Stimulated activated CD4-positive, alpha-beta T cell treated with anti-CD3 and anti-CD28 coated beads, TNF-alpha, amount 100 ng/mL, for 24 hours (primary cell): ENCODE measurements around the gene CALML3.

Experiments used
- DNase-seq, 3 experiments: peaks; one replicate each; pipeline ENCODE4 v3.0.0-alpha.2; 2020; ENCODE audit warnings: low read depth in 3 of 3

Gene CALML3

GRCh38 chr10:5525561-5526341 lies 990 bp downstream of the CALML3 start:
- DNase-seq, result no peak

DNA sequence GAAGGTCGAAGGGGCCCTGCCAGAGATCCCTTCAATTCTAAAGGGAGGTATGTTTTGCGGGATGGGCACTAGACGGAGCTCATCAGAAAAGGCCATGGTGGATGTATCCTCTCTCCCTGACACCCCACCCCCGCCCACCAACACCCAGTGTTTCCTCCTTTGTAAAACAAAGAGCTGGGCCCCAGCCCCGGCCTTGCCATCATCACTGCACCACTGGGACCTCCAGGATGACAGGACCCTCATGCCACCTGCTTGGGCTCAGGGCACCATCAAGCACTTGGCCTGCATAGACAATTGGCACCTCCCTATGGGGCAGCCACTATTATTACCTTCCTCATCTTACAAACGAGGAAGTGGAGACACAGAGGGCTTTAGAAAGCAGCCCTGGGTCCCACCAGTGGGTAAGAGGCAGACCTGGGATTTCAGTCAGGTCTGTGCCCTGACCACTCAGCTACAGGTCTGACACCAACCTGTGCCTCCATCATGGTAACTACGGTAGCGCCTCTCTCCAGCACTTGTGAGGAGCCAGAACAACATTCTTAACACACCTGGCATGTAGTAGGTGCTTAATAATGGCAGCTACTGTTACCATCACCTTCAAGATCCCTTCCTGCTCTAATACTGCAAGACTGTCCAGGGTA lies 2.0 kb downstream of the CALML3 start:
- DNase-seq, result no peak

- DNase-seq, result no peak
Measured at GRCh38 chr10:5527332-5528200, 2.8 kb downstream of the CALML3 start.

GRCh38 chr10:5528989-5529701 lies 4.4 kb downstream of the CALML3 start:
- no peak for DNase-seq

GRCh38 chr10:5529702-5530411 lies 5.1 kb downstream of the CALML3 start:
- no peak for DNase-seq

GRCh38 chr10:5530412-5530806 lies 5.6 kb downstream of the CALML3 start:
- no peak for DNase-seq

- DNase-seq, result no peak
Measured at GRCh38 chr10:5530846-5531557, 6.2 kb downstream of the CALML3 start.

DNA sequence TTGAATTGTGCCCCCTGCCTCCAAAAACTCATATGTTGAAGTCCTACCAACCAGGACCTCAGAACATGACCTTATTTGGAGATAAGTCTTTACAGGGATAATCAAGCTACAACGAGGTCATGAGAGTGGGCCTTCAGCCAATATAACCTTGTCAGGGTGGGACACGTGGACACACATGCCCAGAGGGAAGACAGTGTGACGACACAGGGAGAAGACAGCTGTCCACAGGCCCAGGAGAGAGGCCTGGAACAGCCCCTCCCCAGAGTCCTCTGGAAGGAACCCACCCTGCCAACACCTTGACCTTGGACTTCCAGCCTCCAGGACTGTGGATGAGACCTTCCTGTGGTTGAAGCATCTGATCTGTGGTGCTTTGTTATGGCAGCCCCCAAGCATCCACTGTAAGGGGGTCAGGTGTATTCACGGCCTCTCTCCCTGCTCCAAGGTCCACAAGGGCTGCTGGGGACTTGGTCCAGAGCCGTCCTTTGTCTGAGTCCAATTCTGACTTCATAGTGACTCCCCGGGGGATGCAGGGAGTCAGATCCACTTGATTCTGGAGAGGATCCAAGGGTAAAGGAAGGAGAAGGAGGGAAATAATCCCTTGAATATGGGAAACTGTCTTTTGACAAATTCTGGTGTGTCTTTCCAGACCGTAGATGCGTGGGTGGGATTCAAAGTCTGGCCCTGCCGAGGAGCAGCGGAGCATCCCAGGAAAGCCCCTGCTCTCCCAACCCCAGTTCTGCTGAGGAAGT lies 7.0 kb downstream of the CALML3 start:
- DNase-seq, result no peak

DNA sequence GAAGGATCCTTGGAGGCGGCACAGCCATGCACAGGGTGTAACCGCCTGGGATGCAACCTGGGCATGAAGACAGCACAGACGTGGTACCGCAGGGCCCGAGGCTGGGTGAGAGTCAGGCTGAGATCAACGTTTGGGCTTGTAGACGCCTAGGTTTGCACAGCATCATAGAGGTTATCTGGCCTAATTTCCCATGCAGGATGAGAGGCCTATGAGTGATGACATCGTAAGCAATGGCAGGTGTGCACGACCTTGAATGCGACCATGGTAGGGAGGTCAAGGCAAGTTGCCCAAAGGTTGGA lies 7.5 kb downstream of the CALML3 start:
- no peak for DNase-seq

DNA sequence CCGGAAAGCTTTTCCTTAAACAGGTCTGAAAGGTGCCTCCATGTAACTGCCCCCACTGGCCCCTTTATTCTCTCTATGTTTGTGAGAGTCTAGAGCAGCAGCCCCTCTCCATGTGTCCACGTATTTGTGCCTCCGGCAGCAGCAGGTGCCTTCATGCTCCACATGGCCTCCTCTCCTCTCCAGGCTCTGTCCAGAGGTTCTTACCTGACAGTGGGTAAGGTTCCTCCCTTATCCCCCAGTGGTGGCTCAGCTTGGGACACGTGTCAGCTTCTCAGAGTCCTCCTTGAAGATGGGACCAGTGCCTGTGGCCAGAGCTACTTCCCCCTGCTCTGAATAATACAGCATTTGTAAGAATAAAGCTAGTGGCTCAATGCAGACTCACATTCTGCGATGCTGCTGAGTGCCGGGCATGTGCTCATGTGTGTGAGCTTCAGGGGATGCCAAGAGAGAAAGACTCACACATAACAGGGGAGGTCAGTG lies 7.9 kb downstream of the CALML3 start:
- no peak for DNase-seq

GRCh38 chr10:5533098-5533731 lies 8.5 kb downstream of the CALML3 start:
- DNase-seq, result no peak

DNA sequence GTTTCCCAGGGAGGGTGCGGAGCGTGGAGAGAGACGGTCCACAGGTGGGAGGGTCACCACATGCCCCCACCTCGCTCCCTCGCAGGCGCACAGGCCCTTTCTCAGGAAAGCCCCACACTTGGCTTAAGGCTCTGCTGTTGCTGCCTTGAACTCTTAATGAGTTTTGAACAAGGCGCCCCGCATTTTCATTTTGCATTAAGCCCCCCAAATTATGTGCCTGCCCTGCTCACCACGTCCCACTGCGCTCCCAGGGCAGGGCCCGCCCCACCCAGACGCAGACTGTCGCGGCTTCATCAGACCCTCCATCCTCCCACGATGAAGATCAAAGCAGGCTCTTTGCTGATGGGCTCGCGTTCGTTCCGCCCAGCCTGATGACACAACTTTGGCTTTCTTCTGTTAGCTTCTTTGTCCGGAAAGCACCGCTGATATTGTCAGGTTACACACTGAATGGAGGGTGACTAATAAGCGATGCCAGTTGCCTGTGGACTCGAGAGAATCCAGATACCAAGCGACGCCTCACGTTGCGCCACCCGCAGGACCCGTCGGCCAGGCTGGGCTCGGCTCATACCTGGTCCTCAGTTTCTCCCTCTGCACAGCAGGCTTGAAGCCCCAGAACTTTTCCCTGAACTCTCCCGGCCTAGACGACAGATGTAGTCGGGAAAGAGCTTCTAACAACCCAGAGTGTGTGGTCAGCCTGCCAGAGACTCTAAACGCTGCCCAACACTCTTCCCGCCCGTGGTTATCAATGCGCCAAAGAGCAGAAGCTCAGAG lies 9.5 kb downstream of the CALML3 start:
- DNase-seq, result no peak

DNA sequence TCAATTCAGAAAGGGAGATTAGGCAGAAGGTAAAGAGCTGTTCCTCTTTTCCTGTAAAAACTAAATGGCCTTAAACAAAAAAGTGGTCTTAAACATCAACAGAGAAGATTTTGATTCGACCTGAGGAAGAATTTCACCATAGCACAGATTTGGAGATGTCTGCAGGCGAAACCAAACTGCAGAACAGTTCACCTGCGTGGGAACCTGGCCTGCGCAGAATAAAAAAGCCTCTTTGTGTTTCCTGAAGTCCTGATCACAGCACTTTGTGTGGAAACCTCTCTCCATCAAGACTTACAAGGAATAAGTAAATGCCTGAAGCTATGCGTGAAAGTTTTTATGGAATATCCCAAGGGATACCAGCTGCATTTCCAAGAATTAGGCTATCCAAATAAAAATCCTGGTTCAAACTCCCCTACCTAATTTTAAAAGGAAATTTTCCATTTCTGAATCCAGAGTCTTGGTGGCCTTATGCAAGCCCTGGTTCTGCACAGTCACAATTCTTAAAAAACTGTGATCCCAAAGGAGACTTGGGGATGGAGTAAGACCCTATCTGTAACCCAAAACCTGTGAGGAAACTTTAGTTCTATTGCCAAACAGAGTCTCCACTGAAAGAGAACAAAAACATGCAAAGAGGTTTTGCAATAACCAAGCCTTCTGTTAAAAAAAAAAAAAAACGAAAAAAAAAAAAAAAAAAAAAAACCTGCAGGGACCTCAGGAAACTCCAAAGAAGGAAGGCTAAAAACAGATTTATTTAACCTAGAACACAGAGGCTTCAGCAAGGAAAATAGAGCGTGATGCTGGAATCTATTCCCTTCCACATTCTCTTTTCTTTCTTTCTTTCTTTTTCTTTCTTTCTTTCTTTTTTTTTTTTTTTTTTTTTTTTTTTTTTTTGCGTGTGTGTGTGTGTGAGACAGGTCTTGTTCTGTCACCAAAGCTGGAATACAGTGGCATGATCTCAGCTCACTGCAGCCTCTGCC lies 10.4 kb downstream of the CALML3 start:
- no peak for DNase-seq

DNA sequence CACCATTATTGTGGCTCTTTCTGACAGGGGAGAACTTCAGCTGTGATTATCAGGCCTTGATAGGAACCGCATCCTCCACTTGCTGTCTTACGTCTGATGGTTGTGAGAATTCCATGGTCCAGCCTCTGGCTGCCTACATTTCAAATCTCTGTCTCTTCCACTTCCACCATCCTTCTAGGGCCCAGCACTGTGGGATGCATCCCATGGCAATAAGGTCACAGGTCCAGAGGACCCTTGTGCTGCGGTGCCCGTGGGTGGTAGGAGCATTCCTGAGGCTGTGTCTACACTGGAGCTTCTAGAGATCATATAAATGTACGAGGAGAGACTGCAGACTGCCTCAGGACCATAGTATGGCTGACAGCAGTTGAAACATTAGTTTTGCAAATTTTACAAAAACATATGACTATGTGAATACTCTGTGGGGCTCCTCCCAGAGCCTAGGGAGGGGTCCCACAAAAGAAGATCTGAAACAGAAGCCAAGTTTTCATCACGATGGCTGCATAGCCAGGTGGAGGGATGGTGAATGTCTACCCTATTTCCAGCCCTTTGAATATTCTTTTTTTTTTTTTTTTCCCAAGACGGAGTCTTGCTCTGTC lies 11.8 kb downstream of the CALML3 start:
- no peak for DNase-seq

GRCh38 chr10:5537684-5538083 lies 12.9 kb downstream of the CALML3 start:
- DNase-seq, result no peak

- DNase-seq, result no peak
Measured at GRCh38 chr10:5538446-5538845, 13.7 kb downstream of the CALML3 start.
